Type B pancreatic cell (in vitro differentiated cells): Measurements from ENCODE around the gene UQCR11. TPM values are rescaled to one million over a fixed set of nuclear protein-coding genes. Genes with fewer than 3 reads are reported as not detected.

Source experiments
- DNase-seq: peaks from one replicate; pipeline ENCODE4 v3.0.0; 2021; ENCODE audit warnings: mixed read lengths; ENCODE audit not compliant: unreplicated experiment; ENCODE audit errors: extremely low spot score
- H3K27ac Mint-ChIP-seq: 2 replicates; pipeline ENCODE4 v1.8.0; 2021; ENCODE audit warnings: mild to moderate bottlenecking, mixed read lengths
- H3K27me3 Mint-ChIP-seq: 2 replicates; pipeline ENCODE4 v1.8.0; 2021; ENCODE audit warnings: mixed read lengths
- H3K36me3 Mint-ChIP-seq: 2 replicates; pipeline ENCODE4 v1.8.0; 2021; ENCODE audit warnings: mixed read lengths
- H3K4me1 Mint-ChIP-seq: one replicate; pipeline ENCODE4 v1.8.0; 2021; ENCODE audit warnings: mixed read lengths; ENCODE audit not compliant: unreplicated experiment
- H3K4me3 Mint-ChIP-seq: 2 replicates; pipeline ENCODE4 v1.8.0; 2021; ENCODE audit warnings: mild to moderate bottlenecking, mixed read lengths
- H3K9me3 Mint-ChIP-seq: 2 replicates; pipeline ENCODE4 v1.8.0; 2021; ENCODE audit warnings: mixed read lengths
- total RNA-seq: library from RNA; stranded (reverse); gene quantifications from 2 replicates; pipeline ENCODE4 v1.2.1, GENCODE V29; 2021; ENCODE audit warnings: low replicate concordance
- TF ChIP-seq, protein P1 (sequence below): fragments of 200-600 bp; sonication (generic); conservative IDR thresholded peaks from 2 replicates; pipeline ENCODE4 v1.5.0; 2021; ENCODE audit warnings: antibody characterized with exemption, mild to moderate bottlenecking

Gene UQCR11
- total RNA-seq, 1 donor from 2014 or later = 191 TPM

DNA sequence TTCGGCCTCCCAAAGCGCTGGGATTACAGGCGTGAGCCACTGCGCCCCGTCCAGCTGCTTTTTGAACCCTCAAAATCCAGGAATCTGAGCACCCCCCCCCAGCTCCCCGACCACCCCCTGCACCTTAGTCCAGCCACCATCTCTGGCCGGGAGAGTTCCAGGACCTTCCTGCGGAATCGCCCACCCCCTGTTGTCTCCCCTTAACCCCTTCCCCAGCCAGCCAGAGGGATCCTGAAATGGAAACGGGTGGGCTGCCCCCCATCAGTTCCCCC, 11.8 kb downstream of the UQCR11 start:
- TF ChIP-seq, protein P1, sequence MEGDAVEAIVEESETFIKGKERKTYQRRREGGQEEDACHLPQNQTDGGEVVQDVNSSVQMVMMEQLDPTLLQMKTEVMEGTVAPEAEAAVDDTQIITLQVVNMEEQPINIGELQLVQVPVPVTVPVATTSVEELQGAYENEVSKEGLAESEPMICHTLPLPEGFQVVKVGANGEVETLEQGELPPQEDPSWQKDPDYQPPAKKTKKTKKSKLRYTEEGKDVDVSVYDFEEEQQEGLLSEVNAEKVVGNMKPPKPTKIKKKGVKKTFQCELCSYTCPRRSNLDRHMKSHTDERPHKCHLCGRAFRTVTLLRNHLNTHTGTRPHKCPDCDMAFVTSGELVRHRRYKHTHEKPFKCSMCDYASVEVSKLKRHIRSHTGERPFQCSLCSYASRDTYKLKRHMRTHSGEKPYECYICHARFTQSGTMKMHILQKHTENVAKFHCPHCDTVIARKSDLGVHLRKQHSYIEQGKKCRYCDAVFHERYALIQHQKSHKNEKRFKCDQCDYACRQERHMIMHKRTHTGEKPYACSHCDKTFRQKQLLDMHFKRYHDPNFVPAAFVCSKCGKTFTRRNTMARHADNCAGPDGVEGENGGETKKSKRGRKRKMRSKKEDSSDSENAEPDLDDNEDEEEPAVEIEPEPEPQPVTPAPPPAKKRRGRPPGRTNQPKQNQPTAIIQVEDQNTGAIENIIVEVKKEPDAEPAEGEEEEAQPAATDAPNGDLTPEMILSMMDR = no peak
- no peak for DNase-seq
- H3K36me3 Mint-ChIP-seq = no peaks in the 10 kb centered on the region
- H3K4me3 Mint-ChIP-seq = peak overlapping the region; percentile 93
- no peaks in the 10 kb centered on the region for H3K27me3 Mint-ChIP-seq
- H3K4me1 Mint-ChIP-seq = peaks cover 9% of the 10 kb centered on the region
- H3K9me3 Mint-ChIP-seq = no peaks in the 10 kb centered on the region
- peak overlapping the region; percentile 79 for H3K27ac Mint-ChIP-seq

- peak; percentile 94 for DNase-seq
- H3K9me3 Mint-ChIP-seq = no peaks in the 10 kb centered on the region
- no peaks in the 10 kb centered on the region for H3K27me3 Mint-ChIP-seq
- H3K4me3 Mint-ChIP-seq = peak within 1 kb of the TSS; percentile 93
- peak within 1 kb of the TSS; percentile 94 for H3K27ac Mint-ChIP-seq
- H3K4me1 Mint-ChIP-seq = peaks cover 9% of the 10 kb centered on the region
- TF ChIP-seq, protein P1 = no peak
- H3K36me3 Mint-ChIP-seq = no peaks in the 10 kb centered on the region
Measured at GRCh38 chr19:1592755-1593500, 12.3 kb downstream of the UQCR11 start, which contains the start of gene MBD3. TSS of gene MBD3 (minus strand) at chr19:1592865. CDS start at chr19:1592631, 234 bp downstream.

- Mint-ChIP-seq H3K36me3 (peaks cover 3% of the 10 kb centered on the region), H3K4me3 (peak overlapping the region; percentile 92), H3K4me1 (peaks cover 9% of the 10 kb centered on the region), H3K9me3 (no peaks in the 10 kb centered on the region), H3K27me3 (no peaks in the 10 kb centered on the region), H3K27ac (peak overlapping the region; percentile 94)
- TF ChIP-seq, protein P1 = no peak
- DNase-seq = peak; percentile 92
Measured at GRCh38 chr19:1592024-1592754, 13.1 kb downstream of the UQCR11 start.

- Mint-ChIP-seq H3K36me3 (peaks cover 3% of the 10 kb centered on the region), H3K9me3 (no peaks in the 10 kb centered on the region), H3K4me1 (peaks cover 9% of the 10 kb centered on the region)
Measured at GRCh38 chr19:1591421-1592023, 13.7 kb downstream of the UQCR11 start.

GRCh38 chr19:1590641-1591397, 14.4 kb downstream of the UQCR11 start:
- Mint-ChIP-seq H3K27ac (peak overlapping the region; percentile 94), H3K36me3 (peaks cover 3% of the 10 kb centered on the region), H3K27me3 (no peaks in the 10 kb centered on the region), H3K9me3 (no peaks in the 10 kb centered on the region), H3K4me3 (peak overlapping the region; percentile 92), H3K4me1 (peaks cover 9% of the 10 kb centered on the region)
- no peak for DNase-seq
- TF ChIP-seq, protein P1 = peak; percentile 42

More at GRCh38 chr19:1591421-1592023, 13.7 kb downstream of the UQCR11 start:
- H3K4me3 Mint-ChIP-seq = peak overlapping the region; percentile 92
- TF ChIP-seq, protein P1 = no peak
- no peaks in the 10 kb centered on the region for H3K27me3 Mint-ChIP-seq
- no peak for DNase-seq
- peak overlapping the region; percentile 94 for H3K27ac Mint-ChIP-seq
